ENCODE data around the gene NELL2.
"Not testable (repeated sequence)": the region's sequence is repeated elsewhere in the genome, so short reads cannot be mapped to it uniquely, and the experiment has no call there.

NELL2 gene

GRCh38 chr12:44788731-44789130, 87.4 kb downstream of the NELL2 start:
- intact Hi-C loops (cut with DNase I) = no loop called here
- peak in 2 of 10 donors; percentile 52 to 54 for DNase-seq

DNA sequence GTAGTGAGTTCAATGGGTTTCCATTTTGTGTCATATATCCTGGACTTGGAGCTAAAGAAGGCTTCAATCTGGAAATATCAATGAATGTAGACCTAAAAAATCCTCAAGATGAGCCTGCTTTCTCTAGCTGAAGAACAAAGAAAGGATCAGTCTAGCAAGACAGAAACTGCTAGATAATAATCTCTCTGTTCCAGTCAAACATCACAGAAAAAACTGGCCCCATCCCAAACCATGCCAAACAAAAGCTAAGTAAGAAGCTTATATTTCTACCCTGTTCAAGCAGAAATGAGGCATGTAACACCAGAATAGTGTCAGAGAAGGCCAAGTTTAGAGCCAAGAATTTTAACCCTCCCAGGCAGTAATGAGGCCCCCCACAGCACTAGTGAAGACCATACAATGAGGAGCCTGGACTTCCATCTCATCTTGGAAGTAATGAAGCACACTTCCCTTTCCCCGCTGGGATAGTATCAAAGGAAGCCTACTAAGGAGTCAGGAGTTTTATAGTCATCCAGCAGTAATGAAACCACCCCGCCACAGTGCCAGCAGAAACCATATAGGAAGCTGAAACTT, 95.8 kb downstream of the NELL2 start:
- intact Hi-C loops (cut with DNase I) = no loop called here
- DNase-seq = no peak

GRCh38 chr12:44779766-44780165, 96.3 kb downstream of the NELL2 start:
- DNase-seq = no peak
- intact Hi-C loops (cut with DNase I) = no loop called here

GRCh38 chr12:44778863-44779262, 97.3 kb downstream of the NELL2 start:
- intact Hi-C loops (cut with DNase I) = no loop called here
- DNase-seq = no peak

DNA sequence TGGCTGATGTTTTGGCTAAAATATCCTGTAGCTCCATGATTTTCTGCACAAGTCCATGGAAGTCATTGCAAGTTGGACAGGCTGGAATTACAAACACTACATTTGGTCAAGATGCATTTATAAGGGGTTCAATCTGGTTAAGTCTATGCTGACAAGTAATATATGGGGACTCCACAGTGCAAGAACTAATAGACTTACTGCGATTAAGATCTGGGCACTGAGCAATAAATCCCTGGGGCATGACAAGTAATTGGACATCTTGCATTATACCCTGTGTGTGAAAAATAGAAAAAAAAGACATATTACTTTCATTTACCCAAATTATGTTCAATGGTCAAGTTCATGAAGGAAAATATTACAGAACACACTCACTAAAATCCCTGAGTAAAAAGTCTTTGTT, 99.1 kb downstream of the NELL2 start:
- intact Hi-C loops (cut with DNase I) = no loop called here
- no peak for DNase-seq

- intact Hi-C loops (cut with DNase I) = no loop called here
- no peak for DNase-seq
These were observed 100.2 kb downstream of the NELL2 start for GRCh38 chr12:44775901-44776300.

DNA sequence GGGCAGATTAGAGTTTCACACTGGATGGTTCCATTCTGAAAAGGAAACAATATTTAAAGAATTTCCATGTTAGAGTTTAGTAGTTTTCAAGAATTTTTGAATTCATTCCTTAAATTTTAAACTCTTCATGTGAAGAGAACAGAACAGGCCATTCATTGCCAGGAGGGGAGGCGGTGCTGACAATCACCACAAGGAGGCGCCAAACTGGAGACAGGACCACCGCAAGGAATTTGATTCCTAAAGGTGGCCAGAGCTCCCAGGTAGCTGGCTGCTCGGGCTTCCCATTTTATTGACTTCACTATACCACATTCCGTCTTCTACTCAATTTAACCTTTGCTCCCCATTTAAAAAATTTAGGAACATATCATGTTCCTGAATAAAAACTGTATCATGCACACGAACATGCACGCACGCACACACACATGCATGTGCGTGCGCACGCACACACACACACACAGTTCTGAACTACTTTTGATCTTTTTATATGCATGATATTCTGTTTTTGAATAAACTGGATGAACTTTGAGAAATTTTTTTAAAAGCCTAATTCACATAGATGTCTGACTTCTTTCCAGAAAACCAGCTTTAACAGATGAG, 101.2 kb downstream of the NELL2 start:
- intact Hi-C loops (cut with DNase I) = no loop called here
- peak in 1 of 10 donors; percentile 43 for DNase-seq

DNA sequence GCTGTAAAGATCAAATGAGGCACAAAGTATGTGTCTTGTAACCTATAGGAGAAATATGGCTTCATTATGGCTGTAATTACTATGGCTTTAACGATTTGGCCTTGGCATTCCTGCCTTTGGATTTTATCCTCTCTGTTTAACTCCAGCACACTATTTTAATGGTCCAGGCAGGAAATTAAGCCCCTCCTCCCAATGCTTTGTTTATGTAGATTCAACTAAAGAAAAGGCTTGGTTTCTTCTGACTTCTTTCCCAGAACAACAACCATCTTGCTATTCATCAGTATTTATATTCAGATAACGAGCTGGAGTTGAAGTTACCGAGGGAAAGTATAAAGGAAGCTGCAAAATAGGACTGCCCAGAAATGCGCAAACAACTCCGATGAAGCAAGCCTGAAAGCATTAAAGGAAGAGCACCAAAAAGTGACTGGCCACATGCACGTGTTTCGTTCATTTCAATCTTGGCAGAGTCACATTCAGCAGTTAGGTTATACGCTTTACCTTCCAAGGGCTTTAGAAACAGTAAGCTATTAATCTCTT, 104.6 kb downstream of the NELL2 start:
- intact Hi-C loops (cut with DNase I) = no loop called here
- DNase-seq = no peak

DNA sequence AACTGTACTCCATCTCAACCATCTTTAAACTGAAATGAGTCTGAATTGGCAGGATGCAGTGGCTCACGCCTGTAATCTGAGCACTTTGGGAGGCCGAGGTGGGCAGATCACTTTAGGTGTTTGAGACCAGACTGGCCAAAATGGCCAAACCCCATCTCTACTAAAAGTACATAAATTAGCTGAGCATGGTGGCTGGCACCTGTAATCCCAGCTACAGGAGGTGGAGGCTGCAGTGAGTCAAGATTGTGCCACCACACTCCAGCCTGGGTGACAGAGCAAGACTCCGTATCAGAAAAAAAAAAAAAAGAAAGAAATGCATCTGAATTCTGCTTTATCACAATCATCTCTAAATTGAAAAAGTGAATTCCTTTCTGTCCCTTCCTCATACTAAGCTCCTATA, 110.3 kb downstream of the NELL2 start:
- no peak for DNase-seq
- intact Hi-C loops (cut with DNase I) = no loop called here

DNA sequence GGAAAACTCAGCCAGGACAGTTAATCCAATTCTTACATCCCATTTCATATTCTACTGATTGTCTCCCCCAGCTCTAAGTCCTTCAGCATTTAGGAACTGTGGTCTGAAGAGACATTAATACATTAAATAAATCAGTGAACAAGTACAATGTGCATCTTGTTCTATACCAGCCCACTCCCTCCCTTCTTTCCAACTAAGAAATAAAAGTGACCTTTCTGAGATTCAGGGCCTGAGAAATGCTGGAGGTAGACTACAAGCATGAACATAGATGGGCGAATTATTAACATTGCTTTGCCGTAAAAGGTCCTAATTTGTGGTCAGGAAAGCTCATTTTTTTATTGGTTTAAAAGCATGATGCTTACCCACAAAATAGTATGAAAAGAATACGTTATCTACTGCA, 113.1 kb downstream of the NELL2 start:
- no peak for DNase-seq
- intact Hi-C loops (cut with DNase I) = no loop called here

DNA sequence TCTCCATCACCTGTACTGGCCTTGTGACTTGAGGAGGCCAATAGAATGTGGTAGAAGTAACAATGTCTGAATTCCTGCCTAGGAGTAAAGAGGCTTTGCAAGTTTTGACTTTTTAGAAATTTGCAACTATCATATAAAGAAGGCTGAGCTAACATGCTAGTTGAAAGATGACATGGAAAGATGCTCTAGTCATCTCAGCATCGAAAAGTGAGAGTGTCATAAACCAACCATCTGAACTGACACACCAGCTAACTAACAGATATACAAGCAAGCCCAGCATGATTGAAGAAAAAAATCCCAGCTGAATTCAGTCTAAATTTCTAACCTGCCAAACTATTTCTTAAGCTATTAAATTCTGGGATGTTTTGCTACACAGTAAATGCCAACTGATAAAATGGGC, 116.8 kb downstream of the NELL2 start:
- DNase-seq = no peak
- intact Hi-C loops (cut with DNase I) = no loop called here

DNA sequence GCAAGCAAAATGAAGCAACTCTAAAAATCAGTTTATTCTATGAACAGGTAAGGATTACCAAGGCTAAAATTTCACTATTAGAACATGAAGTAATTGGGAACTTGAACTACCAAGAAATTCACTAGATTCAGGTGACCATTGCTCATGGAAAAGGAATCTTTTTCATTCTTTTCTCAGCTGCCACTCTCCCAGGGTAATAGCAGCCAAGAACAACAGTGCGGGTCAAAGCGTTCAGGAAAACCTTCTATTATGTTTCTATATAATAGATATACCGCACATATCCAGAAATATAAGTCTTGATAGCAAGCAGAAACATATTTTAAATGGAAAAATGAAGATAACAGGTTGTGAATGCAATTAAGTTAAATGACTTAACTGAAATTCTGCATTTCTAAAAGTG, 125.6 kb downstream of the NELL2 start:
- no peak for DNase-seq
- intact Hi-C loops (cut with DNase I) = no loop called here

DNA sequence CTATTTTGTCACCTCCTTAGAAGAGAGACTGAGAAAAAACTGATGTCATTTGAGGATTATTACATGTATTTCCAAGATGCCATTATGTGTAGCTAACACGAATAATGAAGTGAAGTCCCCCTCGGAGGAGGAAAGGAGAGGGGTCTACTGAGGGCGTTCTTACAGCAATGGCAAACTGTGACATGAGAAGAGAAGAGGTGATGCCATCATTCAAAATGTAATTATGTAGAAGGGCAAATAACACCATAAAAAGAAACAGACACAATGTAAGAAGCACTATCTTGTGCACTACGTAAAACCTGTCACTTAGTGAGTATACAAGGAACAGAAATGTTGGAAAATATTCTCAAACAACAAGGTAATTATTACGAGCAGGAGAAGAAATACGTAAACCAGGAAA, 126.5 kb downstream of the NELL2 start:
- intact Hi-C loops (cut with DNase I) = no loop called here
- DNase-seq = no peak

DNA sequence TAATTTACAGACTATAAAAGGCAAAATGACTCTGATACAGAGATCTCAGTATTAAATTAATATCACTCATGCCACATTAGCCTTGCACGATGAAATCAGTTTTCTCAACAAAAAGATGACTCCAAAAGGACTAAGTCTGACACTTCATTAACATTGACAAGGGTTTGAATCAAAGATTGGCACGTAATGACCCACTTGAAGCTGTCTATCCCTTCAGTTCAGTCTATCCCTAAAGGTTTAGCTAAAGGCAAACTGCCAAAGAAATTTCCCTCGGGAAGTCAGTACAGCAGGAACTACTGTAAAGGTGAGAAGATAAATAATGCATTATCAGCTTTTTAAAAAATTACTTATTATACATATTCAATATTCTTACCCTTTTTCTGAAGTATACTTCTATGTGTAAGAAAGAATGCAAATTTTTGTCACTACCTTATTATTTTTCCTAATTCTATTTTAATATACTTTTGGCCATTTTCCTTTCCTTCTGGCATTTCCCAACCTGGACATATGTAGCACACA, 127.1 kb downstream of the NELL2 start:
- no peak for DNase-seq
- intact Hi-C loops (cut with DNase I) = no loop called here

DNA sequence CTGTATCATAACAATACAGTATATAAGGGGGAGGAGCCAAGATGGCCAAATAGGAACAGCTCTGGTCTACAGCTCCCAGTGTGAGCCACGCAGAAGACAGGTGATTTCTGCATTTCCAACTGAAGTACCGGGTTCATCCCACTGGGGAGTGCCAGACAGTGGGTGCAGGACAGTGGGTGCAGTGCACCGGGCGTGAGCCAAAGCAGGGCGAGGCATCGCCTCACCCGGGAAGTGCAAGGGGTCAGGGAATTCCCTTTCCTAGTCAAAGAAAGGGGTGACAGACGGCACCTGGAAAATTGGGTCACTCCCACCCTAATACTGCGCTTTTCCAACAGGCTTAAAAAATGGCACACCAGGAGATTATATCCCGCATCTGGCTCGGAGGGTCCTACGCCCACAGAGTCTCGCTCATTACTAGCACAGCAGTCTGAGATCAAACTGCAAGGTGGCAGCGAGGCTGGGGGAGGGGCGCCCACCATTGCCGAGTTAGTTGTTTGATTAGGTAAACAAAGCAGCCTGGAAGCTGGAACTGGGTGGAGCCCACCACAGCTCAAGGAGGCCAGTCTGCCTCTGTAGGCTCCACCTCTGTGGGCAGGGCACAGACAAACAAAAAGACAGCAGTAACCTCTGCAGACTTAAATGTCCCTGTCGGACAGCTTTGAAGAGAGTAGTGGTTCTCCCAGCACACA, 134.7 kb downstream of the NELL2 start:
- DNase-seq = peak in 2 of 10 donors; percentile 33 to 62
- intact Hi-C loops (cut with DNase I) = not testable (repeated sequence)

GRCh38 chr12:44738051-44738450, 138.1 kb downstream of the NELL2 start:
- intact Hi-C loops (cut with DNase I) = no loop called here
- DNase-seq = no peak

GRCh38 chr12:44728566-44728965, 147.5 kb downstream of the NELL2 start:
- DNase-seq = no peak
- intact Hi-C loops (cut with DNase I) = no loop called here

- intact Hi-C loops (cut with DNase I) = no loop called here
- DNase-seq = no peak
These were observed 155.8 kb downstream of the NELL2 start for GRCh38 chr12:44720265-44720664.

- DNase-seq = no peak
- intact Hi-C loops (cut with DNase I) = no loop called here
These were observed 158.5 kb downstream of the NELL2 start for GRCh38 chr12:44717612-44718011.

GRCh38 chr12:44716711-44717110, 159.4 kb downstream of the NELL2 start:
- DNase-seq = no peak
- intact Hi-C loops (cut with DNase I) = no loop called here

GRCh38 chr12:44711736-44712135, 164.4 kb downstream of the NELL2 start:
- intact Hi-C loops (cut with DNase I) = no loop called here
- no peak for DNase-seq

DNA sequence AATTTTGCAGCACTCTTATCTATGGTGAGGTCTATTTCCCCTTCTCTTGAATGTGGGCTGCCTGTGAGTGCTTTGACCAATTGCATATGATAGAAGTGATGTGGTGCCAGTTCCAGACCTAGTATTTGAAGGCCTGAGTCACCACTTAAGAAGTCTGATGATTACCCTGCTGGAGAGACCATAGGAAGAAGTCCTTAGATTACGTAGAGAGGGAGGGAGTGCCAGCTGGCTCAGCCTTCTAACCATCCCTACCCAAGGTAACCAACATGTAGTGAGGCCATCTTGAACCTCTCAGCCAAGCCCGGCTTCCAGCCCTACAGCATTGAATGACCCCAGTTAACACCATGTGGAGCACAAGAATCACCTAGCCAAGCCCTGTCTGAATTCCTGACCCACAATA, 166.9 kb downstream of the NELL2 start:
- intact Hi-C loops (cut with DNase I) = no loop called here
- no peak for DNase-seq
